Hematopoietic multipotent progenitor cell treated with erythropoietin and hydrocortisone succinate and interleukin-3 and kit ligand, for 4 days (in vitro differentiated cells): ENCODE data around the gene GPI.

ENCODE experiments used
- DNase-seq: peaks from one replicate; pipeline ENCODE4 v3.0.0-alpha.2; 2015

GPI gene

GRCh38 chr19:34341935-34342680, 22.9 kb upstream of the GPI start:
- DNase-seq, result no peak

GRCh38 chr19:34343751-34344150, 21.2 kb upstream of the GPI start:
- DNase-seq, result no peak

- peak; percentile 81 for DNase-seq
Observed at GRCh38 chr19:34345947-34346351, 19.0 kb upstream of the GPI start.

GRCh38 chr19:34347561-34348165, 17.3 kb upstream of the GPI start:
- no peak for DNase-seq

GRCh38 chr19:34348899-34349487, 16.0 kb upstream of the GPI start:
- no peak for DNase-seq

GRCh38 chr19:34350161-34350561, 14.8 kb upstream of the GPI start:
- no peak for DNase-seq

- DNase-seq, result no peak
Observed at GRCh38 chr19:34351382-34351826, 13.6 kb upstream of the GPI start.

- DNase-seq, result no peak
Observed at GRCh38 chr19:34353546-34353945, 11.4 kb upstream of the GPI start.

GRCh38 chr19:34355201-34355600, 9.8 kb upstream of the GPI start:
- no peak for DNase-seq

GRCh38 chr19:34356875-34357274, 8.1 kb upstream of the GPI start:
- no peak for DNase-seq

GRCh38 chr19:34357431-34357830, 7.6 kb upstream of the GPI start:
- no peak for DNase-seq

GRCh38 chr19:34359140-34359953, 5.6 kb upstream of the GPI start:
- peak; percentile 98 for DNase-seq

- DNase-seq, result no peak
Observed at GRCh38 chr19:34359954-34360315, 5.1 kb upstream of the GPI start.

GRCh38 chr19:34360354-34360909, 4.6 kb upstream of the GPI start:
- no peak for DNase-seq

- DNase-seq, result no peak
Observed at GRCh38 chr19:34362679-34363069, 2.3 kb upstream of the GPI start.

- no peak for DNase-seq
Observed at GRCh38 chr19:34363094-34363493, 1.9 kb upstream of the GPI start.

- DNase-seq, result no peak
Observed at GRCh38 chr19:34363930-34364329, 1.1 kb upstream of the GPI start.

- no peak for DNase-seq
Observed at GRCh38 chr19:34364462-34364829, 550 bp upstream of the GPI start.

GRCh38 chr19:34365463-34366401, 736 bp downstream of the GPI start:
- DNase-seq, result peak; percentile 60

GRCh38 chr19:34366738-34367623, 2.0 kb downstream of the GPI start:
- DNase-seq, result peak; percentile 82

GRCh38 chr19:34367624-34367957, 2.6 kb downstream of the GPI start:
- no peak for DNase-seq
